Activated naive CD8-positive, alpha-beta T cell treated with anti-CD3 and anti-CD28 coated beads for 36 hours (primary cell): Measurements from ENCODE around the gene LRR1. TPM values are rescaled to one million over a fixed set of nuclear protein-coding genes. Genes with fewer than 3 reads are reported as not detected.
"Not testable (repeated sequence)": the region's sequence is repeated elsewhere in the genome, so short reads cannot be mapped to it uniquely, and the experiment has no call there.

Experiments
- DNase-seq: peaks from one replicate; pipeline ENCODE4 v3.0.0; 2021
- H3K27ac Mint-ChIP-seq: one replicate; pipeline ENCODE4 v1.8.0; 2022; ENCODE audit warnings: mild to moderate bottlenecking, moderate library complexity, mixed read lengths
- H3K27me3 Mint-ChIP-seq: one replicate; pipeline ENCODE4 v1.8.0; 2022; ENCODE audit warnings: mild to moderate bottlenecking, mixed read lengths
- H3K36me3 Mint-ChIP-seq: one replicate; pipeline ENCODE4 v1.8.0; 2021; ENCODE audit warnings: mild to moderate bottlenecking, mixed read lengths
- H3K4me1 Mint-ChIP-seq: one replicate; pipeline ENCODE4 v1.8.0; 2021; ENCODE audit warnings: mixed read lengths
- H3K4me3 Mint-ChIP-seq: one replicate; pipeline ENCODE4 v1.8.0; 2022; ENCODE audit warnings: mild to moderate bottlenecking, moderate library complexity, mixed read lengths
- H3K9me3 Mint-ChIP-seq: one replicate; pipeline ENCODE4 v1.8.0; 2022; ENCODE audit warnings: mixed read lengths
- total RNA-seq, 2 experiments: library from RNA; stranded (reverse); gene quantifications; one replicate each; pipeline ENCODE4 v1.2.3, GENCODE V29; 2021

Gene LRR1
- total RNA-seq, 2 experiments from 2014 or later, result 58.9 to 59.9 TPM

DNA sequence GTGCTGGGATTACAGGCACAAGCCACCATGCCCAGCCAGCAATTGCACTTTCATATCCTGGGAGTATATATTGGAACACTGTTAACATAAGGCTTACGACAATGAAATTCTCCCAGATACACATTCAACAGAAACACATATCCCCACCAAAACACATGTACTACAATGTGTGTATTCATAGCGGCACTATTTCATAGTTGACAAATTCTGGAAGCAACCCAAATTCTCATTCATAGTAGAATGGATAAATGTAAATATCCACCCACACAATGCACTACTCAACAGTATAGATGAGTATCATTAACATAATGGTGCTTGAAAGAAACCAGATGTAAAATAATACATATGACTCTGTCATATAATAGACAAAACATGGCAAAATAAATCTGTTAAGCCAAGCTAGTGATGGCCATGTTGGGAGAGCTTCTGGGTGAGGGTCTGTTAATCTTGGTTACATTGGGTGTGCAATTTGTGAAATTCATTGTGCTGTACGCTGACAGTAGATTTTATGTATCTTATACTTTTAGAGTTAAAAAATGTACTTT is 38.9 kb downstream of the LRR1 start:
- no peak overlapping the region for H3K4me3 Mint-ChIP-seq
- H3K27me3 Mint-ChIP-seq, result no peaks in the 10 kb centered on the region
- H3K4me1 Mint-ChIP-seq, result peaks cover 49% of the 10 kb centered on the region
- H3K36me3 Mint-ChIP-seq, result peaks cover 57% of the 10 kb centered on the region
- no peak for DNase-seq
- H3K9me3 Mint-ChIP-seq, result no peaks in the 10 kb centered on the region
- H3K27ac Mint-ChIP-seq, result peak overlapping the region; percentile 39

DNA sequence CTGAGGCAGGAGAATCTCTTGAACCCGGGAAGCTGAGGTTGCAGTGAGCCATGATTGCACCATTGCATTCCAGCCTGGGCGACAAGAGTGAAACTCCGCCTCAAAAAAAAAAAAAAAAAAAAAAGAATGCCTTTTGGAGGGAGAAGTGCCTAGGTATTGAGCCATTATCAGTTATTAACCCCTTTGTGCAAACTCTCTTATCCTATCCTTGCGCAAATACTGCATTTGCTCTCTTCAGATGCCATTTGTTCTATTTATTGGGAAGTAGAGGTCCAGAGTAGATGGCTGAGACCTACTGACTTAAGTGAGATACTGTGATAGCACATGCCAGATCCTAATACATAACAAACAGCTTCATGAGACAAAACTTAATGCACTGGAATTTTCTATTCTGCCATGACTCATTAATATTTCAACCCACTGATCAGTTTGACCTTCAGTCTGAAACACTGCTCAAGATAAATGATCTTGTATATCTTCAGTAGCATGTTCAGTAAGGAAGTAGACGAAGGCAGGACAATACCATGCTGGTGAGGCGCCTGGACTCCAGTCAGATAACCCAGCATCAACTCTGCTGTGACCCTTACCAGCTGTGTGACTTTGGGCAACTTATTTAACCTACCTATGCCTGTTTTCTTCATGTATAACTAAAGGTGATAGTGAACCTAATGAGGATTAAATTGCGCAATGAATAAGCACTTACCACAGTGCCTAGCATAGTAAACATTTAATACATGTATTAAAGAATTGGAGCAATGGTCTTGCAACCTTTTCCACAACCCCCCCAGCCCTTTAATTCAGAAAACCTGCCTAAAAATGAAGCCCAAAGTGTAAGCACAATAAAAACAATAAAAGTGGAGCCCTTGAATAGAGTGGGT is 42.0 kb downstream of the LRR1 start:
- DNase-seq, result no peak
- no peaks in the 10 kb centered on the region for H3K9me3 Mint-ChIP-seq
- H3K4me1 Mint-ChIP-seq, result peaks cover 49% of the 10 kb centered on the region
- peaks cover 46% of the 10 kb centered on the region for H3K36me3 Mint-ChIP-seq
- H3K27ac Mint-ChIP-seq, result peak overlapping the region; percentile 1
- no peak overlapping the region for H3K4me3 Mint-ChIP-seq
- no peaks in the 10 kb centered on the region for H3K27me3 Mint-ChIP-seq

DNA sequence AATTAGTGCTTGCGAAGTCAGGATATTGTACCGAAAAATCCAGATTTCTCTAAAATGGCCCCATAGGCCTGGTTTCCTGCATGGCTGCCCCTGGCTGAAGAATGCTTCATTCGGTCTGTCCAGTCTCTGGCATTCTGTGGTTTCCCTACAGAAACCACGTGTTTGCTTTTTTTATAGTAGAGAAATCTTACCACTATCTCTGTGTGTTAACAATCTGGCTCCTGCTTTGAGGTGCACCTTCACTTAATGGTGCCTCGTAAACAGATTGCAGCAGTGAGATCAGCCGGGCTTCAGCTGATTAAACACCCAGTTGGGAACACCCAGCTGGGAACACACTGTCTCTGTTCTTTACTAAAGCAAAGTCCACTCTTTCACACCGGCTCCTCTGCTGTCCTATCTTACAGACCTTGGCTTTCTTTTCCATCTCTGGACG is 43.0 kb downstream of the LRR1 start:
- H3K27ac Mint-ChIP-seq, result peak overlapping the region; percentile 65
- H3K27me3 Mint-ChIP-seq, result no peaks in the 10 kb centered on the region
- H3K36me3 Mint-ChIP-seq, result peaks cover 39% of the 10 kb centered on the region
- no peak for DNase-seq
- H3K4me3 Mint-ChIP-seq, result no peak overlapping the region
- no peaks in the 10 kb centered on the region for H3K9me3 Mint-ChIP-seq
- H3K4me1 Mint-ChIP-seq, result peaks cover 42% of the 10 kb centered on the region

DNA sequence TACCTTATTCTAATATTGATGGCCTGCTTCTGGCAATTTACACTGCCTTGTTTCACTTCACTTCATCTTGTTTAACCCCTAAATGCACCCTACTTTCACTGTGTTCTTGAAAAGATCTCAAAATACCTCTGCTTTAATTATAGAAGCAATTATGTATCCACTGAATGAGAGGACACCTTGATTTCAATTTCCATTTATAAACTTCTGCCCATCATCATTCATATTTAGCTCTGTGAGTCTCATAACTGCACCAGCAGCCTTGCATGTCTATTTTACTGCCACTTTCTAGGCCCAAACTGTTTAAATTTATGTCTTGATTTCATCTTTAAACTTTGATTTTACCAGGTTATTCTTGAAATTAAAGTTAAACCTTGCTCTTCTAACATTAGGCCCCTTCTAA is 43.4 kb downstream of the LRR1 start:
- no peak for DNase-seq
- no peak overlapping the region for H3K4me3 Mint-ChIP-seq
- peaks cover 40% of the 10 kb centered on the region for H3K4me1 Mint-ChIP-seq
- H3K27ac Mint-ChIP-seq, result peak overlapping the region; percentile 65
- H3K9me3 Mint-ChIP-seq, result no peaks in the 10 kb centered on the region
- H3K27me3 Mint-ChIP-seq, result no peaks in the 10 kb centered on the region
- peaks cover 39% of the 10 kb centered on the region for H3K36me3 Mint-ChIP-seq

DNA sequence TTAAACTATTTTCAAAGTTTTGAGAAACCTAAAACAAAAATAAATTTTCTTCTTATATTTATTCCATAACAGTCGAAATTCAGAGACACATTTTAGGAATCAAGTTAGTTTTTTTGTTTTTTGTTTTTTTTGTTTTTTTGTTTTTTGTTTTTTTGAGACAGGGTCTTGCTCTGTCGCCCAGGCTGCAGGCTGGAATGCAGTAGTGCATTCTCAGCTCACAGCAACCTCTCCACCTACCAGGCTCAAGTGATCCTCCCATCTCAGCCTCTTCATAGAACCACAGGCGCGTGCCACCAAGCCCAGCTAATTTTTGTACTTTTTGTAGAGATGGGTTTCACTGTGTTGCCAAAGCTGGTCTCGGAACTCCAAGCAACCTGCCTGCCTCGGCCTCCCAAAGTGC is 54.8 kb downstream of the LRR1 start:
- no peaks in the 10 kb centered on the region for H3K27me3 Mint-ChIP-seq
- H3K9me3 Mint-ChIP-seq, result no peaks in the 10 kb centered on the region
- no peaks in the 10 kb centered on the region for H3K4me1 Mint-ChIP-seq
- H3K27ac Mint-ChIP-seq, result no peak overlapping the region
- H3K4me3 Mint-ChIP-seq, result no peak overlapping the region
- no peak for DNase-seq
- peaks cover 12% of the 10 kb centered on the region for H3K36me3 Mint-ChIP-seq

DNA sequence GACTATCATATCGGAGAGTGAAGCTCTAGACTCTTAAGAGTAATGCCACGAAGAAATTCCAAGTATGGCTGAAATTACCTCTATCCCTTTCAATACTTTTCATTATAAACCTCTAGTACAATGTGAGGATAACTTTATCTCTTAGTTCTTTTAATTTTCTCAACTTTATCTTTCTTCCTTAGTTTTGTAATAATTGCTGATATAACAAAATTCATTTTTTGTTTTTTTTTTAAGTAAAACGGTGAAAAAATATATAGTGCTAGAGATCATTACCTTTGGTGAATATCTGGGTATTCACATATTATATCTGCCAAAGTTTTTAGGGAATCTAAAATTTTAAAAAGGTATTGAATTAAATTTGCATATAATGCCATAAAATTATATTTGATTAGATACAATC is 55.8 kb downstream of the LRR1 start:
- Mint-ChIP-seq H3K4me1 (no peaks in the 10 kb centered on the region), H3K9me3 (no peaks in the 10 kb centered on the region), H3K4me3 (no peak overlapping the region), H3K27ac (no peak overlapping the region), H3K36me3 (peaks cover 12% of the 10 kb centered on the region), H3K27me3 (no peaks in the 10 kb centered on the region)
- DNase-seq, result no peak

DNA sequence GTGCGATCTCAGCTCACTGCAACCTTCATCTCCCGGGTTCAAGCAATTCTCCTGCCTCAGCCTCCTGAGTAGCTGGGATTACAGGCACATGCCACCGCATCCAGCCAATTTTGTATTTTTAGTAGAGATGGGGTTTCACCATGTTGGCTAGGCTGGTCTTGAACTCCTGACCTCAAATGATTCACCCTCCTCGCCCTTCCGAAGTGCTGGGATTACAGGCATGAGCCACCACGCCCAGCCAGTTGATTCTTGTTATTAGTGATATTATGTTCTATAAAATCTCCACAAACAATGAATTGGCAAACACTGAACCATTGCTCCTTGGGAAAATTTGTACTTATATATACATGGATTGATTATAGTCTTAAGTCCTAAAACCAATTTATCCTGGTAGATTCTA is 58.8 kb downstream of the LRR1 start:
- not testable (repeated sequence) for H3K27ac Mint-ChIP-seq, DNase-seq, H3K4me3 Mint-ChIP-seq, H3K4me1 Mint-ChIP-seq, H3K9me3 Mint-ChIP-seq, H3K27me3 Mint-ChIP-seq
- peaks cover 16% of the 10 kb centered on the region for H3K36me3 Mint-ChIP-seq

DNA sequence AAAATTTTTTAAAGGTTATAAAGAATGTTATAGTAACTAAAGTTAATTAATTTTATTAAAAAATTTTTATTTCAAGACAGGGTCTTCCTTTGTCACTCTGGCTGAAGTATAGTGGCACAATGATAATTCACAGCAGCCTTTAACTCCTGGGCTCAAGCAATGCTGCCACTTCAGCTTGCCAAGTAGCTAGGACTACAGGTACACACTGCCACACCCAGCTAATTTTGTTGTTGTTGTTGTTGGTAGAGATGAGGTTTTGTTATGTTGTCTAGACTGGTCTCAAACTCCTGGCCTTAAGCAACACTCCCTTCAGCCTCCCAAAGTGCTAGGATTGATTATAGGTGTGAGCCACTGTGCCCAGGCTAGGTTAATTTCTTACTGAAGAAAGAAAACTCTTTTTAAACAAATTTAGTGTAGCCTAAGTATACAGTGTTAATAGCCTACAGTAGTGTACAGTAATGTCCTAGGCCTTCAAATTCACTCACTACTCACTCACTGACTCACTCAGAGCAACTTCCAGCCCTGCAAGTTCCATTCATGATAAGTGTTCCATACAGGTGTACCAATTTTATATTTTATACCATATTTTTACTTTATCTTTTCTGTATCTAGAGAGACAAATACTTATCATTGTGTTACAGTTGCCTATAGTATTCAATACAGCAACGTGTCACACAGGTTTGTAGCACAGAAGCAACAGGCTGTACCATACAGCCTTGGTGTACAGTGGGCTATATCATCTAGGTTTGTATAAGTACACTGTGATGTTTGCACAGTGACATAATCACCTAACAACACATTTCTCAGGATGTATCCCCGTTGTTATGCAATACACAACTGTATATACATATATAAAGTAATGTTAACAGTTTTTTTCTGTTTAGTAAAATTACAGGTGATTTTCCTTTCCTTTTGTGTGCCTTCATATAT is 61.1 kb downstream of the LRR1 start:
- Mint-ChIP-seq H3K4me1 (no peaks in the 10 kb centered on the region), H3K27me3 (no peaks in the 10 kb centered on the region), H3K36me3 (peaks cover 16% of the 10 kb centered on the region), H3K9me3 (no peaks in the 10 kb centered on the region), H3K4me3 (no peak overlapping the region), H3K27ac (no peak overlapping the region)
- DNase-seq, result no peak

Other genes with a start within 250 kb of the LRR1 start
- 1,000 to 10,000 TPM; 1,759 to 2,048 TPM for gene RPS29, start 12.6 kb upstream of the LRR1 start, total RNA-seq
- 100 to 1,000 TPM; 236 to 250 TPM for gene RPL36AL, start 21.7 kb downstream of the LRR1 start, total RNA-seq
- 10 to 100 TPM; 40.0 to 42.0 TPM for gene MGAT2, start 21.9 kb downstream of the LRR1 start, total RNA-seq
- gene DNAAF2, start 36.3 kb downstream of the LRR1 start, total RNA-seq, result 10 to 100 TPM; 15.5 to 15.6 TPM
- gene POLE2, start 89.3 kb downstream of the LRR1 start, total RNA-seq, result 10 to 100 TPM; 33.6 to 37.2 TPM
- gene KLHDC1, start 94.2 kb downstream of the LRR1 start, total RNA-seq, result 1 to 10 TPM; 1.1 to 1.2 TPM
- 10 to 100 TPM; 20.8 to 21.5 TPM for gene KLHDC2, start 169.2 kb downstream of the LRR1 start, total RNA-seq